Peyer's patch (tissue), 4 donors: ENCODE measurements around the gene OR1I1. TPM values are rescaled to one million over a fixed set of nuclear protein-coding genes. Genes with fewer than 3 reads are reported as not detected.

Source experiments
- DNase-seq, 3 donors: peaks; one replicate each; pipeline ENCODE4 v3.0.0-alpha.2; 2017 to 2019
- H3K27ac ChIP-seq, 4 donors: fragments of 200-600 bp; sonication (generic); one replicate each; pipeline ENCODE4 v1.5.1; 2016 to 2019
- H3K27me3 ChIP-seq, 2 donors: fragments of 200-600 bp; sonication (generic); one replicate each; pipeline ENCODE4 v1.5.1; 2019
- H3K36me3 ChIP-seq, 3 donors: fragments of 200-600 bp; sonication (generic); one replicate each; pipeline ENCODE4 v1.5.1; 2016 to 2019
- H3K4me1 ChIP-seq, 4 donors: fragments of 200-600 bp; sonication (generic); one replicate each; pipeline ENCODE4 v1.5.1; 2016 to 2019
- H3K4me3 ChIP-seq, 4 donors: fragments of 200-600 bp; sonication (generic); 1 replicate in 3 of 4; 2 replicates in 1 of 4; pipeline ENCODE4 v1.5.1; 2016 to 2019; ENCODE audit warnings: mild to moderate bottlenecking in 1 of 4
- H3K9me3 ChIP-seq, 4 donors: fragments of 200-600 bp; sonication (generic); one replicate each; pipeline ENCODE4 v1.5.1; 2016 to 2019; ENCODE audit warnings: mild to moderate bottlenecking in 1 of 4
- POLR2A ChIP-seq, 2 donors: fragments of 450-650 bp; IDR thresholded peaks; one replicate each; pipeline ENCODE4 v1.5.1; 2017; ENCODE audit warnings: antibody characterized with exemption in 2 of 2, mild to moderate bottlenecking in 2 of 2, moderate library complexity in 2 of 2
- total RNA-seq, 4 donors: library from RNA; depleted of rRNA; stranded (reverse); fragments of >200 nt; gene quantifications; one replicate each; pipeline ENCODE4 v1.1.0, GENCODE V29; 2016
- TF ChIP-seq, protein P1 (sequence below), 6 experiments: fragments of 450-650 bp in 4 of 6; fragments of 200-600 bp in 2 of 6; sonication (generic) in 1 of 6; IDR thresholded peaks; one replicate each; pipeline ENCODE4 v1.5.1; 2017 to 2019; ENCODE audit warnings: antibody characterized with exemption in 6 of 6, mild to moderate bottlenecking in 3 of 6, moderate library complexity in 1 of 6

The OR1I1 gene
- total RNA-seq, 4 donors from 2014 or later = not detected

DNA sequence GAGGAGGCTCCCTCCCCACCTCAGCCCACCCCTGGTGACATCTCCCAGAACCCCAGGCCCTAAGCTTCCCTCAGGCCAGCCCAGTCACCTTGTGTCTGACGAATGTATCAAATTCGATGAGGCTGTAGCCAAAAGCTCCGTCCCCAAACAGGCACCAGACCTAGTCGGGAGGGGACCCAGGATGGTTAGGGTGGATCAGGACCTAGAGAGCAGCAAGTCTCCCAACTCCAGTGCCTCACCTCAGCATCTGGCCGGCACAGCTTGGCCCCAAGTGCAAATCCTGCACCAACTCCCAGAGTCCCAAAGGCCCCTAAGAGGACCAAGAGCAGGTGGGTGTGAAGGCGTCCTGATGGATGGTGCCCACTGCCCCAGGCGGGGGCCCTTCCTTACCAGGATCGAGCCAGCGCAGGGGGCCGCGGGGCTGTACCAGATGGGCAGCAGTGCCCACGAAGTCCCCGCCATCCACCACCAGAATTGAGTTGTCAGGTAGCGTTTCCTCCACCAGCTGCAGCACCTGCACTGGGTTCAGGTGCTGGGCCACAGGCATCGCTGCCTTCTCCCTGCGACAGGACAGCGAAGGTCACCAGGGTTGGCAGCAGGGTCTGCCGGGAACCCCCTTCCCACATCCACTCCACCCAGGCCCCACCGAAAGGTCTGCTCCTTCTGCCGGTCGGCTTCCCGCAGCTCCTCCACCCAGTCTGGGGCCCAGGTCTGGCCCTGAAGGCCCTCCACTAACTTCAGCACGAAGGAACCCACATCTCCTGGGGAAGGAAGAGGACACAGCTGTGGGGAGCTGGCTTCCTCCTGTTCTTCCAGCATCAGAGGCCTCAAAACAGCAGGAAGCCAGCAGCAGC, 34.0 kb downstream of the OR1I1 start:
- H3K4me1 ChIP-seq = peaks cover 0 to 5% (median 0%) of the 10 kb centered on the region in 4 donors
- H3K9me3 ChIP-seq = no peaks in the 10 kb centered on the region
- no peak overlapping the region for H3K27ac ChIP-seq
- peaks cover 0 to 84% (median 0%) of the 10 kb centered on the region in 3 donors for H3K36me3 ChIP-seq
- no peaks in the 10 kb centered on the region for H3K27me3 ChIP-seq
- H3K4me3 ChIP-seq = no peak overlapping the region
- no peak for DNase-seq
- TF ChIP-seq, protein P1, sequence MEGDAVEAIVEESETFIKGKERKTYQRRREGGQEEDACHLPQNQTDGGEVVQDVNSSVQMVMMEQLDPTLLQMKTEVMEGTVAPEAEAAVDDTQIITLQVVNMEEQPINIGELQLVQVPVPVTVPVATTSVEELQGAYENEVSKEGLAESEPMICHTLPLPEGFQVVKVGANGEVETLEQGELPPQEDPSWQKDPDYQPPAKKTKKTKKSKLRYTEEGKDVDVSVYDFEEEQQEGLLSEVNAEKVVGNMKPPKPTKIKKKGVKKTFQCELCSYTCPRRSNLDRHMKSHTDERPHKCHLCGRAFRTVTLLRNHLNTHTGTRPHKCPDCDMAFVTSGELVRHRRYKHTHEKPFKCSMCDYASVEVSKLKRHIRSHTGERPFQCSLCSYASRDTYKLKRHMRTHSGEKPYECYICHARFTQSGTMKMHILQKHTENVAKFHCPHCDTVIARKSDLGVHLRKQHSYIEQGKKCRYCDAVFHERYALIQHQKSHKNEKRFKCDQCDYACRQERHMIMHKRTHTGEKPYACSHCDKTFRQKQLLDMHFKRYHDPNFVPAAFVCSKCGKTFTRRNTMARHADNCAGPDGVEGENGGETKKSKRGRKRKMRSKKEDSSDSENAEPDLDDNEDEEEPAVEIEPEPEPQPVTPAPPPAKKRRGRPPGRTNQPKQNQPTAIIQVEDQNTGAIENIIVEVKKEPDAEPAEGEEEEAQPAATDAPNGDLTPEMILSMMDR (IDR thresholded peaks at IDR 0.05) = no peak
- no peak for TF ChIP-seq POLR2A (IDR thresholded peaks at IDR 0.05)

DNA sequence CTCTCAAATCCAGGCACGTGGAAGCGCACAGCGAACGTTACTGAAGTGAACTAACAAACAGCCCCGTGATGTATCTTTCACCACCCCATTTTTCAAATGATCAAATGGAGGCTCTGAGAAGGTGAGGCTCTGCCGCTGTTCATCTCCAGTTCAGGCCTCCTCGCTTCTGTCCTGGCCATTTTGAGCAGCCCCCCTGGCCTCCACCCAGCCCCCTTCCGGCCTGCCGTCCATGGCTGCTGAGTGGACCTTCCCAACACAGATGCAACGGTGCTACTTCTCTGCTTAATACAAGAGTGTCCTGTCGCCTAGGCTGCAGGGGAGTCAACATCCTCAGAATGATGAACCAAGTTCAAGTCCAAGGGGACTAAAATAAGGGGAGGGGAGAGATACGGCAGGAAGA, 34.8 kb downstream of the OR1I1 start:
- Histone ChIP-seq H3K27ac (no peak overlapping the region), H3K4me1 (peaks cover 0 to 5% (median 0%) of the 10 kb centered on the region in 4 donors), H3K36me3 (peaks cover 0 to 91% (median 0%) of the 10 kb centered on the region in 3 donors), H3K9me3 (no peaks in the 10 kb centered on the region), H3K27me3 (no peaks in the 10 kb centered on the region), H3K4me3 (no peak overlapping the region)
- DNase-seq = no peak
- TF ChIP-seq, protein P1 (IDR thresholded peaks at IDR 0.05) = no peak
- TF ChIP-seq POLR2A (IDR thresholded peaks at IDR 0.05) = no peak

DNA sequence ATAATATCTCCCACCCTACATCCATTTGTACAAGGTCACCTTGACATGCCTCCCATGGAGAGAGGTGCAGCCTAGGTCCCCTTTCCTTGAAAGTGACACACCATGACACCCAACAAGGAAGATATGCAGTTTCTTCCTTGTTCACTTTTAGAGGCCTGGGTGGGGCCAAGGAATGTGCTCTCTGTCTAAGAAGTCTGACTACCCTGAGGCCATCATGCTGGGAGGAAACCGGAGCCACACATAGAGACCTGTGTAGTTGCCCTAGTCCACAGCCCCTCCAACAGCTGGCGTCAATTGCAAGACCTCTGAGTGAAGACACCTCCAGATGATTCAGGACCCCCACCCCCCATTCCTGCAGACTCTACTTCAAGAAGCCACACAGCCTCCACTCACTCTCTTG, 36.2 kb downstream of the OR1I1 start:
- Histone ChIP-seq H3K4me1 (peaks cover 0 to 6% (median 0%) of the 10 kb centered on the region in 4 donors), H3K4me3 (no peak overlapping the region), H3K9me3 (no peaks in the 10 kb centered on the region), H3K36me3 (peaks cover 0 to 95% (median 0%) of the 10 kb centered on the region in 3 donors), H3K27ac (no peak overlapping the region), H3K27me3 (no peaks in the 10 kb centered on the region)
- DNase-seq = no peak
- TF ChIP-seq POLR2A (IDR thresholded peaks at IDR 0.05) = no peak
- TF ChIP-seq, protein P1 (IDR thresholded peaks at IDR 0.05) = no peak

DNA sequence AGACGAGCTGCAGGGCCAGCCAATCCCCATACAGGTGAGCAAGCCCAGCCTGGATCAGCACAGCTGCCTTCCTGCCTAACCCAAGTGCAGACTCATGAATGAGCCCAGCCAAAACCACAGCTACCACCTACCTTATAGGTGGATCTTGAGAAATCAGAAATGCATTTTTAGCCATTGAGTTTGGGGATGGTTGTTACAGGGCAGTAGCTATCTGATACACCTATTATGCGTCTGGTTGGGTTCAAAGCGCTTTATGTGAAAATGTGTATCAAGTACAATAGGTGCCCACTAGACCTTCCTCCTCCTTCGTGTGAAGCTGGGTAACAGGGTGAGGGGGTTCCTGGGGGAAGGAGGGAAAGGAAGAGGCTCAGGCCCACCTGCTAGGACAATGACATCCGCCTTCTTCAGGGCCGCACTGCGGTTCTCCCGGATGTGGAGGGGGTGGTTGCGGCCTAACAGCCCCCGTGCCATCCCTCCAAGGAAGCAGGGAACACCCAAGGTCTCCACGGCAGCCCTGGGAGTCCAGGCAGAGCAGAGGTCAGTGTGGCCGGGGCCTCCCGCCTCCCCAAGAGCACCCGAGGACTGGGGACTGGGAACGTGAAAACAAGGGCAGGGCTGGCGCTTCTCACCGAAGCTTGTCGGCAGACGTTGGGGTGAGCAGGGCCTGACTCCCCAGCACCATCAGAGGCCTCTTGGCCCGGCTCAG, 36.9 kb downstream of the OR1I1 start:
- H3K27ac ChIP-seq = no peak overlapping the region
- no peak for DNase-seq
- no peaks in the 10 kb centered on the region for H3K27me3 ChIP-seq
- H3K4me3 ChIP-seq = no peak overlapping the region
- H3K9me3 ChIP-seq = no peaks in the 10 kb centered on the region
- no peak for TF ChIP-seq POLR2A (IDR thresholded peaks at IDR 0.05)
- TF ChIP-seq, protein P1 (IDR thresholded peaks at IDR 0.05) = no peak
- peaks cover 0 to 88% (median 0%) of the 10 kb centered on the region in 3 donors for H3K36me3 ChIP-seq
- peaks cover 0 to 9% (median 0%) of the 10 kb centered on the region in 4 donors for H3K4me1 ChIP-seq

DNA sequence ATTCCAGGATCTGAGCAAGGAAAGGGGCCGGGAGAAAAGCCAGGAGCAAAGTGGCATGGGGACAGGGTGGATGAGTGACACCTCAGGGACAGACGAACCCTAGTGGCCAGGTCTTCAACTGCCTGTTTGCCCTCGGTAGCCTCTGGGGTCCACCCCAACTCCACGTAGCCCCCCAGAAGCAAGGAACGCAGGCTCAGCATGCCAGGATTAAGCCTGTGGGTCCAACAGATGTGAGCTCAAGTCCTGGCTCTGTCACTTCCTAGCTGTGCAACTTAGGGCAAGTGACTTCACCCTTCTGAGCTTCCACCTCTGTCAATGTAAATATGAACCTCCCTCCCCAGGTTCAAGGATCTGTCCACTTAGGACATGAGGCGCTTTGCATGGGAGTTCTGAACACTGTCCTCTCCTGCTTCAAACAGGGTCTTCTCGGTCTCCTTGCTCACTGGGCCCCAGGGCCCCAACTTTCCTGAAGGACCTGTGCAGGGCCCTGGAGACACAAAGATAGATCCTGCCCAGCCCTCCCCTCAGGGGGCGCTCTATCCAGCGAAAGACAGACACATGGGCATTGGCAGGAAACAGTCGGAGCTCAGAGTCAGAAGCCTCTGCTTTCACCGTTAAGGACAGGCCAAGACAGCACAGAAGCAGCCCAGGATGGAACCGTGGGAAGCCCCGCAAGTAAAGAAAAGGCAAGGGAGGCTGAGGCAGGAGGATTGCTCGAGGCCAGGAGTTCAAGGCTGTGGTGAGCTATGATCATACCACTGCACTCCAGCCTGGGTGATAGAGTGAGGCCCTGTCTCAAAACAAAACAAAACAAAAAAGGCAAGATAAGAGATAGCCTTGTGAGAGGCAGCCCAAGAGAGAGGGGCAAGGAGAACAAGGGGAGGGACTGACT, 38.4 kb downstream of the OR1I1 start:
- no peak overlapping the region for H3K27ac ChIP-seq
- peaks cover 0 to 74% (median 0%) of the 10 kb centered on the region in 3 donors for H3K36me3 ChIP-seq
- H3K9me3 ChIP-seq = no peaks in the 10 kb centered on the region
- no peaks in the 10 kb centered on the region for H3K27me3 ChIP-seq
- TF ChIP-seq, protein P1 (IDR thresholded peaks at IDR 0.05) = no peak
- no peak for TF ChIP-seq POLR2A (IDR thresholded peaks at IDR 0.05)
- DNase-seq = no peak
- H3K4me1 ChIP-seq = peaks cover 0 to 13% (median 0%) of the 10 kb centered on the region in 4 donors
- H3K4me3 ChIP-seq = no peak overlapping the region
